HFF-Myc (cell line): Measurements from ENCODE around the gene PRSS8.
A peak's percentile ranks its signal among the peaks of the same experiment; 100 is the strongest.

Experiments used
- DNase-seq: peaks from one replicate; pipeline ENCODE4 v3.0.0-alpha.2; 2011; ENCODE audit warnings: low read depth; ENCODE audit errors: extremely low read depth
- H3K4me3 ChIP-seq: replicated peaks from 2 replicates; pipeline ENCODE4 v1.5.1; 2011; ENCODE audit warnings: low read depth, mild to moderate bottlenecking, control low read depth, low read length
- CTCF ChIP-seq: IDR thresholded peaks from 2 replicates; pipeline ENCODE4 v1.5.1; 2012; ENCODE audit warnings: mild to moderate bottlenecking, low read depth, low read length, control low read depth; ENCODE audit errors: missing control alignments

Gene PRSS8

DNA sequence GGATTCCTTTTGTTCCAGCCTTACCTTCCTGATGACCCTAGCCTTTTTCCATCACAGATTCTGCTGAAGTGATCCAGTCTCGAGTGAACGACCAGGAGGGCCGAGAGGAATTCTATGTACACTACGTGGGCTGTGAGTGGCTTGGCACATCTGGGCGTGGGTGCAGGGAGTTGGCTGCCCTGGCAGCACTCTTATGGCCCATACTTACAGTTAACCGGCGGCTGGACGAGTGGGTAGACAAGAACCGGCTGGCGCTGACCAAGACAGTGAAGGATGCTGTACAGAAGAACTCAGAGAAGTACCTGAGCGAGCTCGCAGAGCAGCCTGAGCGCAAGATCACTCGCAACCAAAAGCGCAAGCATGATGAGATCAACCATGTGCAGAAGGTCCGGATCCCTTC, 15.4 kb downstream of the PRSS8 start:
- H3K4me3 ChIP-seq: no peak overlapping the region
- no peak for DNase-seq
- TF ChIP-seq CTCF: no peak

- no peak for TF ChIP-seq CTCF
- DNase-seq: no peak
- peak overlapping the region; percentile 65 for H3K4me3 ChIP-seq
Observed at GRCh38 chr16:31118223-31119155, 17.0 kb downstream of the PRSS8 start.

GRCh38 chr16:31117384-31118222, 17.9 kb downstream of the PRSS8 start, which contains the start of gene KAT8:
Gene KAT8 (plus strand): TSS chr16:31117664. CDS start chr16:31117682, 18 bp downstream.
- peak; percentile 91 for DNase-seq
- TF ChIP-seq CTCF: no peak
- H3K4me3 ChIP-seq: peak within 1 kb of the TSS; percentile 65

- no peak for DNase-seq
- no peak for TF ChIP-seq CTCF
- no peak overlapping the region for H3K4me3 ChIP-seq
Observed at GRCh38 chr16:31114468-31114867, 21.1 kb downstream of the PRSS8 start.

GRCh38 chr16:31113121-31114120, 22.1 kb downstream of the PRSS8 start:
- no peak for DNase-seq
- TF ChIP-seq CTCF: no peak

DNA sequence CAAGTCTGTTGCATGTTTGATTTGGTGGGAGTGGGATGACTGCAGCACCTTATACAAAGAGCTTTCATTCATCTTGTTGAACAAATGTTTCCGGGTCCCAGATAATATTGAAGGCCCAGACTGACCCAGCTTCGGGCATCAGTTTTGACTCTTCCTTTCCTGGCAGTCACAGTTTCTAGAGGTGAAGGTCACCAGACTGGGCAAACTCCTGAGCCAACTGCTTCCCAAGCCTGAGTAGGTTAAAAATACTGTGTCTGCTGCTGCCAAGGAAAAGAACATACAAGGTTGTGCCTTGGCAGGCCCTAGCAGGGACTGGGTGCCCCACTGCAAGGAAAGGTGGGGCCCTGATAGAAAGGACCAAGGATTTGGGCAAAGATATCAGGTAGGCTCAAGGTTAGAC, 22.8 kb downstream of the PRSS8 start:
- DNase-seq: no peak
- H3K4me3 ChIP-seq: no peak overlapping the region
- TF ChIP-seq CTCF: no peak

More at GRCh38 chr16:31113121-31114120, 22.1 kb downstream of the PRSS8 start:
- no peak overlapping the region for H3K4me3 ChIP-seq
